Epithelial cell of esophagus (primary cell): ENCODE results near the gene RTTN.
A peak's percentile ranks its signal among the peaks of the same experiment; 100 is the strongest.
"Not testable (repeated sequence)": the region's sequence is repeated elsewhere in the genome, so short reads cannot be mapped to it uniquely, and the experiment has no call there.

Experiments
- DNase-seq: peaks from one replicate; pipeline ENCODE4 v3.0.0; 2010; ENCODE audit warnings: low read depth
- H3K4me3 ChIP-seq: 2 replicates; pipeline ENCODE4 v1.5.1; 2011; ENCODE audit warnings: mild to moderate bottlenecking, low read length, control low read depth
- TF ChIP-seq, protein P1 (sequence below): IDR thresholded peaks from 2 replicates; pipeline ENCODE4 v1.5.1; 2011; ENCODE audit warnings: low read depth, mild to moderate bottlenecking, low read length, control low read depth, inconsistent platforms; ENCODE audit not compliant: insufficient read depth; ENCODE audit errors: missing control alignments

Gene RTTN

DNA sequence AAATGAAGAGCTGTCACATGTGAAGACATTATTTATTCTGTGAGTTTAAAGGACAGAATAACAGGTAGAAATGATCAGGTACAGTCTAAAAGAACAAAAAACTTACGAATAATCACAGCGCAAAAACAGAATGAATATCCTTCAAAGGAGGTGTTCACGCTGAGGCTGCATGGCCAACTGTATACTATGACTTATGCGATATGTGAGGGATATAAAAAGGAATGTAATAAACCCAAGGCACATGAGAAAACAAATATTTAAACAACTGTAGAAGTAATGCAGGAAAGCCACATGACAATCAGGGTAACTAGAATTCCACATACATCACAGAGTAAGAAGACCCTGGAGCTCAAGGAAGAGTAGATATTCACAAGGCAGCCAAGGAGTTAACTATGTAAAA is 81.3 kb downstream of the RTTN start:
- no peak overlapping the region for H3K4me3 ChIP-seq
- TF ChIP-seq, protein P1, sequence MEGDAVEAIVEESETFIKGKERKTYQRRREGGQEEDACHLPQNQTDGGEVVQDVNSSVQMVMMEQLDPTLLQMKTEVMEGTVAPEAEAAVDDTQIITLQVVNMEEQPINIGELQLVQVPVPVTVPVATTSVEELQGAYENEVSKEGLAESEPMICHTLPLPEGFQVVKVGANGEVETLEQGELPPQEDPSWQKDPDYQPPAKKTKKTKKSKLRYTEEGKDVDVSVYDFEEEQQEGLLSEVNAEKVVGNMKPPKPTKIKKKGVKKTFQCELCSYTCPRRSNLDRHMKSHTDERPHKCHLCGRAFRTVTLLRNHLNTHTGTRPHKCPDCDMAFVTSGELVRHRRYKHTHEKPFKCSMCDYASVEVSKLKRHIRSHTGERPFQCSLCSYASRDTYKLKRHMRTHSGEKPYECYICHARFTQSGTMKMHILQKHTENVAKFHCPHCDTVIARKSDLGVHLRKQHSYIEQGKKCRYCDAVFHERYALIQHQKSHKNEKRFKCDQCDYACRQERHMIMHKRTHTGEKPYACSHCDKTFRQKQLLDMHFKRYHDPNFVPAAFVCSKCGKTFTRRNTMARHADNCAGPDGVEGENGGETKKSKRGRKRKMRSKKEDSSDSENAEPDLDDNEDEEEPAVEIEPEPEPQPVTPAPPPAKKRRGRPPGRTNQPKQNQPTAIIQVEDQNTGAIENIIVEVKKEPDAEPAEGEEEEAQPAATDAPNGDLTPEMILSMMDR: no peak
- DNase-seq: no peak

DNA sequence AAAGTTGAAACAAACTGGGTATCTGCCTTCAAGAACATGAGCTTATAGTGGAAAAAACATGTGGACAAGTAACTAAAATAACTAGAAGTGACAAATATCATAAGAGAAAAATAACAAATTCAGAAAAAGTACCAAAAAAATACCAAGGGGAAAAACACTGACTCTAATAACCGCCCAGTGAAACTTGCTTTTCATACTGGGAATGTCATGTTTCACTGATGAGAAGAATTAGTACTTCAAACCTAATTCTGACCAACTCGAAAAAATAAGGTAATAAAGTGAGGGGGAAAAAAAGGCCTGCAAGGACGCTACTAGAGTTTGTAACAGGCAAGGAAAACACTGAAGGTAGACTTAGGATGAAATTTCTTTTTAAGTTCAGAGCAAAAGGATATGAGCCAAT is 83.6 kb downstream of the RTTN start:
- DNase-seq: no peak
- TF ChIP-seq, protein P1: no peak

DNA sequence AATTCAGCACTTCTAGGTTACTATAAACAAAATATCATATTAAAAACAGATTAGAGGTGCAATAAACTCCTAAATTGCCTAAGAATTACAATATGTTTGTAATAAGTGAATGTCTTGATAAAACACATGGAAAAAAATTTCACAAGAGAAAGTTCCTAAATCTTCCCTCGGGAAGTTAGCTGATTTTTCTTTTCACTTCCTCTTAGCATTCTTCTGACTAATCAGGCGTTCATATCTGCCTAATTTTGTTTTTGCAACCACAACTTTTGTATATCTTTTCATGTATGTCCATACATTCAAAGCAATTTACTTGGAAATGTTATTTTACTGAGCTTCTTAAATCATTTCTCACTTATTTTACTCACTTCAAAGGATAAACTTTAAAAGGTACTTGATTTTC is 88.5 kb downstream of the RTTN start:
- TF ChIP-seq, protein P1: no peak
- peak; percentile 4 for DNase-seq
- no peak overlapping the region for H3K4me3 ChIP-seq

More for the DNA sequence above, 83.6 kb downstream of the RTTN start:
- no peak overlapping the region for H3K4me3 ChIP-seq

DNA sequence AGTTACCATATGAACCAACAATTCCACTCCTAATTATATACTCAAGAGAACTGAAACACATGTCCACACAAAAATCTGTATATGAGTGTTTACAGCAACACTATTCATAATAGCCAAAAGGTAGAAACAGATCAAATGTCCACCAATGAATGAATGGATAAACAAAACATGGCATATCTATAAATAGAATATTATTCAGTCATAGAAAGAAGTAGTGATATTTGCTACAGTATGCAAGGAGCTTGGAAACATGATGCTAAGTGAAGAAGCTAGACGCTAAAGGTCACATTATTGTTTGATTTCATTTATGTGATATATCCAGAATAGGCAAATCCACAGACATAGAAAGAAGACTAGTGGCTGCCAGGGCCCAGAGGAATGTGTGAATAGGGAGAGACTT is 92.0 kb downstream of the RTTN start:
- TF ChIP-seq, protein P1: no peak
- no peak for DNase-seq
- no peak overlapping the region for H3K4me3 ChIP-seq

DNA sequence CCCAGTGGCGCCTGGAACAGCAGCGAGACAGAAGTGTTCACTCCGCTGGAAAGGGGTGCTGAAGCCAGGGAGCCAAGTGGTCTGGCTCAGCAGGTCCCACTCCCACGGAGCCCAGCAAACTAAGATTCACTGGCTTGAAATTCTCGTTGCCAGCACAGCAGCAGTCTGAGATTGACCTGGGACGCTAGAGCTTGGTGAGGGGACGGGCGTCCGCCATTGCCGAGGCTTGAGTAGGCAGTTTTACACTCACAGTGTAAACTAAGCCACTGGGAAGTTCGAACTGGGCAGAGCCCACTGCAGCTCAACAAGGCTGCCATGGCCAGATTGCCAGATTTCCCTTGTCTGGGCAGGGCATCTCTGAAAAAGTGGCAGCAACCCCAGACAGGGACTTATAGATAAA is 94.8 kb downstream of the RTTN start:
- H3K4me3 ChIP-seq: no peak overlapping the region
- no peak for DNase-seq
- TF ChIP-seq, protein P1: no peak

DNA sequence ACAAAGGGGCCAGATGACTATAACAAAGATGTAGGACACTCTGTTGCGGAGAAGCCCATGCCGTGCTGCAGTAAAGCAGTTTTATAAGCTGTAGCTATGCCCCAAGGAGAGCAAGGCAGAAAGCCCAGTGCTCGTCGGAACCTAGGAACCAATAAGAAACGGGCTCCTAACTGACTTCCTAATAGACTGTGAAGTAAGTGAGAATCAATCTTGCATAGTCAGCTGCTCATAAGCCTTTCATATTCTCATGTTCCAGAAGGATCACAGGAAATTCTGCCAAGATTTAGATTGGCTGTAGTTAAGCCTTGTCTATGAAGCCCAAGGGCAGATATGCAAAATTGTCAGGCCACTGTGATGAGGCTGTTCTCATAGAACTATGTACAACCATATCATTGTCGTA is 98.4 kb downstream of the RTTN start:
- no peak for DNase-seq
- H3K4me3 ChIP-seq: no peak overlapping the region
- TF ChIP-seq, protein P1: no peak

DNA sequence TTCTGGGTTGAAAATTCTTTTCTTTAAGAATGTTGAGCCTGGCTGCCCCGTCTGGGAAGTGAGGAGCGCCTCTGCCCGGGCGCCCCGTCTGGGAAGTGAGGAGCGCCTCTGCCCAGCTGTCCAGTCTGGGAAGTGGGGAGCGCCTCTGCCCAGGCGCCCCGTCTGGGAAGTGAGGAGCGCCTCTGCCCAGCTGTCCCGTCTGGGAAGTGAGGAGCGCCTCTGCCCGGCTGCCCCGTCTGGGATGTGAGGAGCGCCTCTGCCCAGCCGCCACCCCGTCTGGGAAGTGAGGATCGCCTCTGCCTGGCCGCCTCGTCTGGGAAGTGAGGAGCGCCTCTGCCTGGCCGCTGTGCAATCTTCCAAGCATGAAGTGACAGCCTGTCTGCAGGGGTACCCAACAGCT is 102.6 kb downstream of the RTTN start:
- not testable (repeated sequence) for DNase-seq, H3K4me3 ChIP-seq

DNA sequence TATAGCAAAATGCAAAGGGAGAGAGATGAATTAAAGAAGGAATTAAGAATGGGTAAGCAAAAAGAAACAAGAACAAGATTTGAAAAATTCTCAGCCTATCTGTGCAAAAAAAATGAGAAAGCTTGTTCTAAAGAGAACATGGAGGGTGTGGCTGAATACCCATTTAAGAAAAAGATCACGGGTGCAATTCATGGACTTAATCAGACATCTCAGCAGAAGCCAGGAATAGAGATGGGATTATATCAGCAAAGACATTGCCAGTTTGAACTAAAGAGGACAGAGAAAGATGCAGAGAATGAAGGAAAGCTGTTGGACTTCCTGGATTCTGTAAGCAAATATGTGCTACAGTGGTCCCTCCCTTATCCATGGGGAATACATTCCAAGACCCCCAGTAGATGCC is 115.6 kb downstream of the RTTN start:
- DNase-seq: no peak
- TF ChIP-seq, protein P1: no peak
- H3K4me3 ChIP-seq: no peak overlapping the region
